ENCODE measurements around the gene DENND1A.

DNA sequence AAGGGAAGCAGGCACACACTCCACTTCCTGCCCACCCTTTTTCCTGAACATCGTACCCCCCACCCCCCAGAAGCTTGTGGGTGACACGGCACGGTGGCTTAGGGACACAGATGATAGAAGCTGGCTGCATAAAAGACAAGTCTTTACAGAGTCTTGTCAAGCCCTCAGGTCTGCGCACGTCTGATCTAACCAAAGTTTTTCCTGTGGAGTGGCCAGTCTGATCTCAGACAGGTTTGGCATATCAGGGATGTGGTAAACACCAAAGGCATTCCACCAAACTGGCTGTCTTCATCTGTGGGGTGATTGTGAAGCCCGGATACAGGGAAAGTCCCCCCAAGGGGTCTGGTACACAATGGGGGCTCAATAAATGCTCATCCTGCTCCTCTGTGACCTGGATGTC lies 523.9 kb downstream of the DENND1A start:
- TF ChIP-seq, protein P1, sequence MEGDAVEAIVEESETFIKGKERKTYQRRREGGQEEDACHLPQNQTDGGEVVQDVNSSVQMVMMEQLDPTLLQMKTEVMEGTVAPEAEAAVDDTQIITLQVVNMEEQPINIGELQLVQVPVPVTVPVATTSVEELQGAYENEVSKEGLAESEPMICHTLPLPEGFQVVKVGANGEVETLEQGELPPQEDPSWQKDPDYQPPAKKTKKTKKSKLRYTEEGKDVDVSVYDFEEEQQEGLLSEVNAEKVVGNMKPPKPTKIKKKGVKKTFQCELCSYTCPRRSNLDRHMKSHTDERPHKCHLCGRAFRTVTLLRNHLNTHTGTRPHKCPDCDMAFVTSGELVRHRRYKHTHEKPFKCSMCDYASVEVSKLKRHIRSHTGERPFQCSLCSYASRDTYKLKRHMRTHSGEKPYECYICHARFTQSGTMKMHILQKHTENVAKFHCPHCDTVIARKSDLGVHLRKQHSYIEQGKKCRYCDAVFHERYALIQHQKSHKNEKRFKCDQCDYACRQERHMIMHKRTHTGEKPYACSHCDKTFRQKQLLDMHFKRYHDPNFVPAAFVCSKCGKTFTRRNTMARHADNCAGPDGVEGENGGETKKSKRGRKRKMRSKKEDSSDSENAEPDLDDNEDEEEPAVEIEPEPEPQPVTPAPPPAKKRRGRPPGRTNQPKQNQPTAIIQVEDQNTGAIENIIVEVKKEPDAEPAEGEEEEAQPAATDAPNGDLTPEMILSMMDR (IDR thresholded peaks at IDR 0.05; ENCODE audit: low read depth, low read length, missing input control) = no peak
- TF ChIP-seq YY1 (IDR thresholded peaks at IDR 0.05) (no peak), SP1 (IDR thresholded peaks at IDR 0.05) (no peak), GABPA (IDR thresholded peaks at IDR 0.05 in 1 of 2, conservative IDR thresholded peaks at IDR 0.05 in 1 of 2) (no peak)
- TF ChIP-seq, protein P2, sequence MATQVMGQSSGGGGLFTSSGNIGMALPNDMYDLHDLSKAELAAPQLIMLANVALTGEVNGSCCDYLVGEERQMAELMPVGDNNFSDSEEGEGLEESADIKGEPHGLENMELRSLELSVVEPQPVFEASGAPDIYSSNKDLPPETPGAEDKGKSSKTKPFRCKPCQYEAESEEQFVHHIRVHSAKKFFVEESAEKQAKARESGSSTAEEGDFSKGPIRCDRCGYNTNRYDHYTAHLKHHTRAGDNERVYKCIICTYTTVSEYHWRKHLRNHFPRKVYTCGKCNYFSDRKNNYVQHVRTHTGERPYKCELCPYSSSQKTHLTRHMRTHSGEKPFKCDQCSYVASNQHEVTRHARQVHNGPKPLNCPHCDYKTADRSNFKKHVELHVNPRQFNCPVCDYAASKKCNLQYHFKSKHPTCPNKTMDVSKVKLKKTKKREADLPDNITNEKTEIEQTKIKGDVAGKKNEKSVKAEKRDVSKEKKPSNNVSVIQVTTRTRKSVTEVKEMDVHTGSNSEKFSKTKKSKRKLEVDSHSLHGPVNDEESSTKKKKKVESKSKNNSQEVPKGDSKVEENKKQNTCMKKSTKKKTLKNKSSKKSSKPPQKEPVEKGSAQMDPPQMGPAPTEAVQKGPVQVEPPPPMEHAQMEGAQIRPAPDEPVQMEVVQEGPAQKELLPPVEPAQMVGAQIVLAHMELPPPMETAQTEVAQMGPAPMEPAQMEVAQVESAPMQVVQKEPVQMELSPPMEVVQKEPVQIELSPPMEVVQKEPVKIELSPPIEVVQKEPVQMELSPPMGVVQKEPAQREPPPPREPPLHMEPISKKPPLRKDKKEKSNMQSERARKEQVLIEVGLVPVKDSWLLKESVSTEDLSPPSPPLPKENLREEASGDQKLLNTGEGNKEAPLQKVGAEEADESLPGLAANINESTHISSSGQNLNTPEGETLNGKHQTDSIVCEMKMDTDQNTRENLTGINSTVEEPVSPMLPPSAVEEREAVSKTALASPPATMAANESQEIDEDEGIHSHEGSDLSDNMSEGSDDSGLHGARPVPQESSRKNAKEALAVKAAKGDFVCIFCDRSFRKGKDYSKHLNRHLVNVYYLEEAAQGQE (IDR thresholded peaks at IDR 0.05) = no peak
